ENCODE results near the gene THSD7B. TPM values are rescaled to one million over a fixed set of nuclear protein-coding genes. Genes with fewer than 3 reads are reported as not detected.

THSD7B gene
- total and polyA plus RNA-seq, 3 donors from 2014 or later: 0.87 to 2.1 (median 1.1) TPM

GRCh38 chr2:137255345-137255744 is 490.0 kb downstream of the THSD7B start:
- TF ChIP-seq POLR2A (IDR thresholded peaks at IDR 0.05) (no peak), CTCF (IDR thresholded peaks at IDR 0.05) (no peak)
- Histone ChIP-seq H3K27me3 (no peaks in the 10 kb centered on the region), H3K4me3 (no peak overlapping the region), H3K36me3 (ENCODE audit: low read depth, missing control alignments) (no peaks in the 10 kb centered on the region), H3K4me1 (no peaks in the 10 kb centered on the region), H3K27ac (no peak overlapping the region), H3K9me3 (no peaks in the 10 kb centered on the region)
- intact Hi-C loops (cut with DNase I; ENCODE audit: low total_unique reads): no loop called here
- no peak for DNase-seq
- 80 to 90% methylated on average over 2 of the region's 2 CpGs for WGBS, 2 donors

GRCh38 chr2:137255990-137256389 is 490.6 kb downstream of the THSD7B start:
- 95 to 97% methylated on average over 1 of the region's 1 CpG for WGBS, 2 donors
- no peak overlapping the region for H3K4me3 ChIP-seq
- no peak for TF ChIP-seq CTCF (IDR thresholded peaks at IDR 0.05)
- TF ChIP-seq POLR2A (IDR thresholded peaks at IDR 0.05): no peak

GRCh38 chr2:137261881-137262585 is 496.7 kb downstream of the THSD7B start:
- Histone ChIP-seq H3K27me3 (no peaks in the 10 kb centered on the region), H3K9me3 (no peaks in the 10 kb centered on the region), H3K27ac (no peak overlapping the region), H3K4me3 (no peak overlapping the region), H3K4me1 (no peaks in the 10 kb centered on the region), H3K36me3 (ENCODE audit: low read depth, missing control alignments) (no peaks in the 10 kb centered on the region)
- no peak for DNase-seq
- TF ChIP-seq CTCF (IDR thresholded peaks at IDR 0.05) (no peak), POLR2A (IDR thresholded peaks at IDR 0.05) (no peak)
- WGBS, 2 donors: 85 to 87% methylated on average over 3 of the region's 3 CpGs
- intact Hi-C loops (cut with DNase I; ENCODE audit: low total_unique reads): no loop called here

More at GRCh38 chr2:137255990-137256389, 490.6 kb downstream of the THSD7B start:
- intact Hi-C loops (cut with DNase I; ENCODE audit: low total_unique reads): no loop called here
- Histone ChIP-seq H3K9me3 (no peaks in the 10 kb centered on the region), H3K36me3 (ENCODE audit: low read depth, missing control alignments) (no peaks in the 10 kb centered on the region), H3K27ac (no peak overlapping the region), H3K4me1 (no peaks in the 10 kb centered on the region), H3K27me3 (no peaks in the 10 kb centered on the region)
- DNase-seq: no peak

GRCh38 chr2:137262594-137262993 is 497.2 kb downstream of the THSD7B start:
- no peaks in the 10 kb centered on the region for H3K4me1 ChIP-seq
- DNase-seq: no peak
- TF ChIP-seq CTCF (IDR thresholded peaks at IDR 0.05) (no peak), POLR2A (IDR thresholded peaks at IDR 0.05) (no peak)
- H3K36me3 ChIP-seq (ENCODE audit: low read depth, missing control alignments): no peaks in the 10 kb centered on the region
- WGBS, 2 donors: 43 to 59% methylated on average over 2 of the region's 2 CpGs
- H3K27ac ChIP-seq: no peak overlapping the region
- no peaks in the 10 kb centered on the region for H3K27me3 ChIP-seq
- H3K9me3 ChIP-seq: no peaks in the 10 kb centered on the region
- intact Hi-C loops (cut with DNase I; ENCODE audit: low total_unique reads): no loop called here
- H3K4me3 ChIP-seq: no peak overlapping the region
